ENCODE data around the gene CYP27B1. TPM values are rescaled to one million over a fixed set of nuclear protein-coding genes. Genes with fewer than 3 reads are reported as not detected.
"Not testable (repeated sequence)": the region's sequence is repeated elsewhere in the genome, so short reads cannot be mapped to it uniquely, and the experiment has no call there.

The CYP27B1 gene
- total and polyA plus RNA-seq, 9 donors: 0.51 to 1.3 (median 1.1) TPM

DNA sequence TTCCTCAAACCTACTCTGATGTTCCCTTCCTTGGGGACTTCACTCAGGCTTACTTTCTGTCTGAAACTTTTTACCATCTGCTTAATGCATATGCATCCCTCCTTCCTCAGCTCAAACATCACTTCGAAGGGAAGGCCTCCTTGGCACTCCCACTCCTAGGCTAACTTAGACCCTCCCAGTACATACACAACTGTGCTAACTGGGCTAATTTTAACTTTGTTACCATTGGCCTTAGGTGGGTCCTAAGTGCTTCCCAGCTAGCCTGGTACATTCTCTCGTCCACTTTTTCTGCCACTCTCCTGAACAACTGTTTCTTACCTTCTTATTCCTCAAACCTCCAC lies 9.3 kb upstream of the CYP27B1 start:
- no peak overlapping the region for H3K4me3 ChIP-seq (ENCODE audit: low read length)
- peaks cover 12% of the 10 kb centered on the region for H3K4me1 ChIP-seq (ENCODE audit: control insufficient read depth, insufficient read depth, low read length)
- H3K36me3 ChIP-seq (ENCODE audit: control insufficient read depth, insufficient read depth, low read length): peaks cover 19% of the 10 kb centered on the region
- DNase-seq: no peak
- H3K27me3 ChIP-seq (ENCODE audit: control insufficient read depth, insufficient read depth, low read length): no peaks in the 10 kb centered on the region
- H3K27ac ChIP-seq (ENCODE audit: low read length): no peak overlapping the region
- no peaks in the 10 kb centered on the region for H3K9me3 ChIP-seq (replicated peaks; ENCODE audit: control insufficient read depth, low read depth, low read length)
- no CpG with 5 or more reads among the region's 2 CpGs for WGBS (ENCODE audit: insufficient coverage)

DNA sequence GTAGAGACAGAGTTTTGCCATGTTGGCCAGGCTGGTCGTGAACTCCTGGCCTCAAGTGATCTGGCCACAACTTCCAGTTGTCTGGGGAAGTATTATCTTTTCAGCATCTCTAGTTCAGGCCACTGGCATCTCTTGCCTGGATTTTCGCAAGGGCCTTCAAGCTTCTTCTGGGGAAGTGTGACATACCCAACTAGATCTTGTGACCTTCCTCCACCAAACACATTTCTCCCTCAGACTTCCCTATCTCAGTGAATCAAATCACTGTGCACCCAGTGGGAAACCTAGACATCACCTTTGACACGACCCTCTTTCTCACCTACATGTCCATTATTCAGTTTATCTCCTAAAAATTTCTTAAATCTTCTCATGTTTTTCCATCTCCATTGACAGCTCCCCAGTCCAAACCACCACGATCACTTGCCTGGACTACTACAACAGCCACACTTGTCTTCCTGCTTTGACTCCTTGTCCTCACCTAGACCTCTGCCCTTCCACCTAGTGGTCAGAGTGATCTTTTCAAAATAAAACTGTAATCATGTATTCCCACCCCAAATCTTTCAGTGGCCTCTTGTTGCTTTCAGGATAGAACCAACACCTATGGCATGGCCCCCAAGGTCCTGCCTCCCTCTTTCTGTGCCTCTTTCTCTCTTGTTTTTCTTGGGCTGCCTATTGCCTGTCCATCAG lies 8.8 kb upstream of the CYP27B1 start:
- H3K27ac ChIP-seq (ENCODE audit: low read length): no peak overlapping the region
- H3K36me3 ChIP-seq (ENCODE audit: control insufficient read depth, insufficient read depth, low read length): peaks cover 20% of the 10 kb centered on the region
- no peaks in the 10 kb centered on the region for H3K9me3 ChIP-seq (replicated peaks; ENCODE audit: control insufficient read depth, low read depth, low read length)
- WGBS (ENCODE audit: insufficient coverage): 77% methylated on average over 3 of the region's 4 CpGs
- no peak for DNase-seq
- H3K27me3 ChIP-seq (ENCODE audit: control insufficient read depth, insufficient read depth, low read length): no peaks in the 10 kb centered on the region
- peaks cover 17% of the 10 kb centered on the region for H3K4me1 ChIP-seq (ENCODE audit: control insufficient read depth, insufficient read depth, low read length)
- no peak overlapping the region for H3K4me3 ChIP-seq (ENCODE audit: low read length)

DNA sequence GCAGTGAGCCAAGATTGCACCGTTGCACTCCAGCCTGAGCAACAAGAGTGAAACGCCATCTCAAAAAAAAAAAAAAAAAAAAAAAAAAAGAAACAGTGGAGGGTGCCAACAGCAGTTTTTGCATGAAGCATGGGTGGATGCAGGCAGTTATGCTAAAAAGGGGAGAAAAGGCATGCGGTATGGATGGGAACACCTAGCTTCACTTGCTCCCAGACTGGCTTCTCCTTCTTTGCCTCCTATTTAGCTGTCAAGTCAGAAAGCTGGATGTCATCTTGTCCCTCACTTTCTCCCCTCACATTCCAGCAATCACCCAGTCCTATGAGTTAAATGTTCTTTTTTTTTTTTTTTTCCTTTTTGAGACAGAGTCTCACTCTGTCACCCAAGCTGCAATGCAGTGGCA lies 8.2 kb upstream of the CYP27B1 start:
- Histone ChIP-seq H3K27ac (ENCODE audit: low read length) (no peak overlapping the region), H3K4me3 (ENCODE audit: low read length) (no peak overlapping the region), H3K36me3 (ENCODE audit: control insufficient read depth, insufficient read depth, low read length) (peaks cover 20% of the 10 kb centered on the region), H3K9me3 (replicated peaks; ENCODE audit: control insufficient read depth, low read depth, low read length) (no peaks in the 10 kb centered on the region), H3K27me3 (ENCODE audit: control insufficient read depth, insufficient read depth, low read length) (no peaks in the 10 kb centered on the region), H3K4me1 (ENCODE audit: control insufficient read depth, insufficient read depth, low read length) (peaks cover 17% of the 10 kb centered on the region)
- DNase-seq: no peak
- WGBS (ENCODE audit: insufficient coverage): no CpG with 5 or more reads among the region's 3 CpGs

DNA sequence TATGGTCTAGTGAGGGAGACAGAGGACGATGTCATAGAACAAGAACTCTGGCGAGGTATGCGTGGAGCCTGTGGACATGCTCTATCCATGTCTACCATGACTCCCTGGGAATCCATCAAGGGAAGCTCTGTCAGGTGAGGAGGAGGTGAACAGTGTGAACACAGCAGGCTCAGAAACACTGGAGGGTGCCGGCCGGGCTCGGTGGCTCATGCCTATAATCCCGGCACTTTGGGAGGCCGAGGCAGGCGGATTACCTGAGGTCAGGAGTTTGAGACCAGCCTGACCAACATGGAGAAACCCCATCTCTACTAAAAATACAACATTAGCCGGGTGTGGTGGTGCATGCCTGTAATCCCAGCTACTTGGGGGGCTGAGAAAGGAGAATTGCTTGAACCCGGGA lies 7.8 kb upstream of the CYP27B1 start:
- H3K36me3 ChIP-seq (ENCODE audit: control insufficient read depth, insufficient read depth, low read length): peaks cover 22% of the 10 kb centered on the region
- H3K4me1 ChIP-seq (ENCODE audit: control insufficient read depth, insufficient read depth, low read length): peaks cover 17% of the 10 kb centered on the region
- not testable (repeated sequence) for H3K27me3 ChIP-seq (ENCODE audit: control insufficient read depth, insufficient read depth, low read length); H3K27ac ChIP-seq (ENCODE audit: low read length); H3K9me3 ChIP-seq (replicated peaks; ENCODE audit: control insufficient read depth, low read depth, low read length); DNase-seq; H3K4me3 ChIP-seq (ENCODE audit: low read length)
- 80% methylated on average over 2 of the region's 11 CpGs for WGBS (ENCODE audit: insufficient coverage)

DNA sequence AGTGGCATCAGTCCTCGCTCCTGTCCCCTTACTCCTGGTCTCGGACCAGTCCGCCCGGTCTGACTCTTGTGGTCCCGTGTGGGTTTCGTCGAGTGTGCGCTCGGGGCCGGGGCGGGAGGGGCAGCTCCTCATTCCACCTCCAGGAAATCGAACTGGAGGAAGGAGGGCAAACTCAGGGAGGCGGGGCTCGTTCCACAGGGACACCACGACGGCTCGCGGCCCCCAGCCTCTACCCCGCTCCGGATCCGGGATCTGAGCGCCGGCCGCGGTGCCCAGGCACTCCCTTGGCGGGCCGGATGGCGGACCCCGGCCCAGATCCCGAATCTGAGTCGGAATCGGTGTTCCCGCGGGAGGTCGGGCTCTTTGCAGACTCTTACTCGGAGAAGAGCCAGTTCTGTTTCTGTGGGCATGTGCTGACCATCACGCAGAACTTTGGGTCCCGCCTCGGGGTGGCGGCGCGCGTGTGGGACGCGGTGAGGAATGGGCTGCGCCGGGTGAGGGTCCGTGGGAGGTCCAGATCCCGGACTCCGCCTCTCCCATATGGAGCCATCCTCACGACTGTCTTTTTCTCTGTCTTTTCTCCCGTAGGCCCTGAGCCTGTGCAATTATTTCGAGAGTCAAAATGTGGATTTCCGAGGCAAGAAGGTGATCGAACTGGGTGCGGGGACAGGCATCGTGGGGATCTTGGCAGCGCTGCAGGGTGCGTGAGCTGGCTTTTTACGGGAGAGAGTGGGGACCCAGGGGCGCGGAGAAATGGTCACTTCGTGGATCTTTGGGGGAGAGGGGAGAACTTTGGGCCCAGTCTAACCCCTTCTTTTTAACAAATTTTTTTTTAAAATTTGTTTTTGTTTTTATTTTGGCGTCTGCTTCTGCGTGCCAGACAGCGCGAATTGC lies 5.8 kb upstream of the CYP27B1 start, which contains the start of gene EEF1AKMT3:
Gene EEF1AKMT3, plus strand, starts transcription at position 186 of the 894 bp plus-strand sequence. Its CDS starts 111 bp downstream, at position 297.
- peaks cover 38% of the 10 kb centered on the region for H3K36me3 ChIP-seq (ENCODE audit: control insufficient read depth, insufficient read depth, low read length)
- H3K27ac ChIP-seq (ENCODE audit: low read length): peak within 1 kb of the TSS; percentile 99
- H3K9me3 ChIP-seq (replicated peaks; ENCODE audit: control insufficient read depth, low read depth, low read length): no peaks in the 10 kb centered on the region
- peaks cover 17% of the 10 kb centered on the region for H3K4me1 ChIP-seq (ENCODE audit: control insufficient read depth, insufficient read depth, low read length)
- H3K4me3 ChIP-seq (ENCODE audit: low read length): peak within 1 kb of the TSS; percentile 84
- peak; percentile 81 for DNase-seq
- WGBS (ENCODE audit: insufficient coverage): under 1% methylated on average over 50 of the region's 67 CpGs
- peaks cover 8% of the 10 kb centered on the region for H3K27me3 ChIP-seq (ENCODE audit: control insufficient read depth, insufficient read depth, low read length)

- H3K9me3 ChIP-seq (replicated peaks; ENCODE audit: control insufficient read depth, low read depth, low read length): no peaks in the 10 kb centered on the region
- DNase-seq: peak; percentile 99
- H3K4me3 ChIP-seq (ENCODE audit: low read length): peak within 1 kb of the TSS; percentile 84
- peaks cover 15% of the 10 kb centered on the region for H3K27me3 ChIP-seq (ENCODE audit: control insufficient read depth, insufficient read depth, low read length)
- H3K27ac ChIP-seq (ENCODE audit: low read length): peak within 1 kb of the TSS; percentile 99
- peaks cover 19% of the 10 kb centered on the region for H3K4me1 ChIP-seq (ENCODE audit: control insufficient read depth, insufficient read depth, low read length)
- H3K36me3 ChIP-seq (ENCODE audit: control insufficient read depth, insufficient read depth, low read length): peaks cover 38% of the 10 kb centered on the region
- WGBS (ENCODE audit: insufficient coverage): under 1% methylated on average over 25 of the region's 28 CpGs
Observed at GRCh38 chr12:57771873-57772428, 5.1 kb upstream of the CYP27B1 start, which contains the start of gene METTL1. TSS of gene METTL1 (minus strand) at chr12:57772105. CDS start at chr12:57772083, 22 bp downstream.

- WGBS (ENCODE audit: insufficient coverage): 0% methylated on average over 10 of the region's 16 CpGs
- DNase-seq: peak; percentile 98
- Histone ChIP-seq H3K9me3 (replicated peaks; ENCODE audit: control insufficient read depth, low read depth, low read length) (no peaks in the 10 kb centered on the region), H3K36me3 (ENCODE audit: control insufficient read depth, insufficient read depth, low read length) (peaks cover 37% of the 10 kb centered on the region), H3K27ac (ENCODE audit: low read length) (peak overlapping the region; percentile 99), H3K4me1 (ENCODE audit: control insufficient read depth, insufficient read depth, low read length) (peaks cover 25% of the 10 kb centered on the region), H3K4me3 (ENCODE audit: low read length) (peak overlapping the region; percentile 84), H3K27me3 (ENCODE audit: control insufficient read depth, insufficient read depth, low read length) (peaks cover 21% of the 10 kb centered on the region)
Observed at GRCh38 chr12:57771236-57771872, 4.5 kb upstream of the CYP27B1 start.

GRCh38 chr12:57770734-57771133 lies 3.9 kb upstream of the CYP27B1 start:
- Histone ChIP-seq H3K27ac (ENCODE audit: low read length) (no peak overlapping the region), H3K4me3 (ENCODE audit: low read length) (no peak overlapping the region), H3K27me3 (ENCODE audit: control insufficient read depth, insufficient read depth, low read length) (peaks cover 27% of the 10 kb centered on the region), H3K9me3 (replicated peaks; ENCODE audit: control insufficient read depth, low read depth, low read length) (no peaks in the 10 kb centered on the region), H3K4me1 (ENCODE audit: control insufficient read depth, insufficient read depth, low read length) (peaks cover 31% of the 10 kb centered on the region), H3K36me3 (ENCODE audit: control insufficient read depth, insufficient read depth, low read length) (peaks cover 32% of the 10 kb centered on the region)
- DNase-seq: no peak
- 83% methylated on average over 1 of the region's 4 CpGs for WGBS (ENCODE audit: insufficient coverage)

GRCh38 chr12:57769594-57769993 lies 2.7 kb upstream of the CYP27B1 start:
- Histone ChIP-seq H3K9me3 (replicated peaks; ENCODE audit: control insufficient read depth, low read depth, low read length) (no peaks in the 10 kb centered on the region), H3K4me3 (ENCODE audit: low read length) (no peak overlapping the region), H3K36me3 (ENCODE audit: control insufficient read depth, insufficient read depth, low read length) (peaks cover 27% of the 10 kb centered on the region), H3K27ac (ENCODE audit: low read length) (no peak overlapping the region), H3K27me3 (ENCODE audit: control insufficient read depth, insufficient read depth, low read length) (peaks cover 39% of the 10 kb centered on the region), H3K4me1 (ENCODE audit: control insufficient read depth, insufficient read depth, low read length) (peaks cover 43% of the 10 kb centered on the region)
- no CpG with 5 or more reads among the region's 11 CpGs for WGBS (ENCODE audit: insufficient coverage)
- DNase-seq: no peak

All from muscle of leg (tissue), 11 donors.